Measurements from ENCODE around the gene MEMO1. TPM values are rescaled to one million over a fixed set of nuclear protein-coding genes. Genes with fewer than 3 reads are reported as not detected.
"Not testable (repeated sequence)": the region's sequence is repeated elsewhere in the genome, so short reads cannot be mapped to it uniquely, and the experiment has no call there.

MEMO1 gene
- total RNA-seq, 2 experiments from 2014 or later = 39.6 to 39.8 TPM

DNA sequence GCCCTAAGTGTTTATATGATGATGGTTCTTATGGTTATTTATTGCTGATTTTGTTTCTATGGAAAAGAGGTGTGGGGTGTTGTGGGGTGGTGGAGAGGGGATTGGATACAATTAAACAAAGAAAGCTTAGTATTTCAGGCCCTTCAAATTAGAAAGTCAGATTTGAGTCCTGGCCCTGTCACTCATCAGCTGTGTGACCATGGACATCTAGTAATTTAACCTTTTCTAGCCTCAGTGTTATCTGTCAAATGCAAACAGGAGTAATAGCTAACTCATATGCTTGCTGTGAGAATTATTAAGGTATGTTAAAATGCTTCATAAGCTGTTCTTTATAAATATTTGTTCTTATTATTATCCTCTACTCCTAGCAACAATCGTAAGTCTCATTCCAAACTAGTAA lies 2.1 kb upstream of the MEMO1 start:
- H3K36me3 Mint-ChIP-seq (ENCODE audit: low read depth) = peaks cover 39% of the 10 kb centered on the region
- intact Hi-C loops (cut with DNase I, micrococcal nuclease) = loop anchor here in 1 of 2 experiments (2.0 to 5.0 kb wide), 3 partner anchors 26 to 264 kb away; partner anchors contain the start of genes DPY30 and YIPF4
- TF ChIP-seq, protein P1, sequence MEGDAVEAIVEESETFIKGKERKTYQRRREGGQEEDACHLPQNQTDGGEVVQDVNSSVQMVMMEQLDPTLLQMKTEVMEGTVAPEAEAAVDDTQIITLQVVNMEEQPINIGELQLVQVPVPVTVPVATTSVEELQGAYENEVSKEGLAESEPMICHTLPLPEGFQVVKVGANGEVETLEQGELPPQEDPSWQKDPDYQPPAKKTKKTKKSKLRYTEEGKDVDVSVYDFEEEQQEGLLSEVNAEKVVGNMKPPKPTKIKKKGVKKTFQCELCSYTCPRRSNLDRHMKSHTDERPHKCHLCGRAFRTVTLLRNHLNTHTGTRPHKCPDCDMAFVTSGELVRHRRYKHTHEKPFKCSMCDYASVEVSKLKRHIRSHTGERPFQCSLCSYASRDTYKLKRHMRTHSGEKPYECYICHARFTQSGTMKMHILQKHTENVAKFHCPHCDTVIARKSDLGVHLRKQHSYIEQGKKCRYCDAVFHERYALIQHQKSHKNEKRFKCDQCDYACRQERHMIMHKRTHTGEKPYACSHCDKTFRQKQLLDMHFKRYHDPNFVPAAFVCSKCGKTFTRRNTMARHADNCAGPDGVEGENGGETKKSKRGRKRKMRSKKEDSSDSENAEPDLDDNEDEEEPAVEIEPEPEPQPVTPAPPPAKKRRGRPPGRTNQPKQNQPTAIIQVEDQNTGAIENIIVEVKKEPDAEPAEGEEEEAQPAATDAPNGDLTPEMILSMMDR (IDR thresholded peaks at IDR 0.05) = no peak
- no peak overlapping the region for H3K27ac ChIP-seq (ENCODE audit: low read depth in 1 of 2, low read length in 2 of 2)
- H3K27ac Mint-ChIP-seq = peak overlapping the region; percentile 18
- ATAC-seq (ENCODE audit: poor library complexity) (no peak), DNase-seq (no peak)
- H3K27me3 Mint-ChIP-seq = no peaks in the 10 kb centered on the region
- ChIA-PET POLR2A (interaction anchor here (2.5 to 3.4 kb wide), 2 partner anchors 27 to 51 kb away, joined by 11 to 25 read pairs; partner anchors contain the start of genes DPY30 and SPAST), CTCF (no interaction called here)
- H3K4me3 Mint-ChIP-seq = peak overlapping the region; percentile 35
- no peaks in the 10 kb centered on the region for H3K9me3 Mint-ChIP-seq
- H3K4me1 ChIP-seq (ENCODE audit: insufficient read depth, low read length) = peaks cover 25% of the 10 kb centered on the region
- H3K9me3 ChIP-seq (ENCODE audit: control insufficient read depth in 1 of 2, insufficient read depth in 1 of 2, low read length in 2 of 2) = no peaks in the 10 kb centered on the region
- no peak overlapping the region for H3K4me3 ChIP-seq (ENCODE audit: low read length)
- H3K36me3 ChIP-seq (ENCODE audit: insufficient read depth, low read length) = peaks cover 8% of the 10 kb centered on the region
- peaks cover 37% of the 10 kb centered on the region for H3K4me1 Mint-ChIP-seq (ENCODE audit: low read depth)
- no peaks in the 10 kb centered on the region for H3K27me3 ChIP-seq (ENCODE audit: control insufficient read depth in 1 of 2, insufficient read depth in 2 of 2, low read length in 2 of 2)

DNA sequence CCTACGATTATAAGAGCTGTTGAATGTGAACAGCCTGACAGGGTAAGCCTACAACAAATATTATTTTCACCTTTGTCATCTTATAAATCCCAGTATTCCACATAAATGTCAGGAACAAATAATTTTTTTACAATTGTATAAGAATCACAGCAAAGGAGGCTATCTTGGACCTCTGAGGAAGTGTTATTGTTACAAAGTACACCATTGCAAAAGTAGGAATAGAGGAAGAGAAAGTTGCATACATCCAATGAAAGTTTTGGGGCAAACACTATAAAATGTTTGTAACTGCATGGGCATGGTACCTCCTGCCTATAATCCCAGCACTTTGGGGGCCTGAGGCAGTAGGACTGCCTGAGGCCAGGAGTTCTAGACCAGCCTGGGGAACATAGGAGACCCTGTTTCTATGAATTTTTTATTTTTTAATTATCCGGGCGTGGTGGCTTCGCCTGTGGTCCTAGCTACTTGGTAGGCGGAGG lies 715 bp upstream of the MEMO1 start:
- Mint-ChIP-seq H3K9me3 (no peaks in the 10 kb centered on the region), H3K4me1 (ENCODE audit: low read depth) (peaks cover 49% of the 10 kb centered on the region), H3K27me3 (no peaks in the 10 kb centered on the region), H3K4me3 (peak overlapping the region; percentile 89), H3K36me3 (ENCODE audit: low read depth) (peaks cover 29% of the 10 kb centered on the region), H3K27ac (peak overlapping the region; percentile 91)
- H3K27ac ChIP-seq (ENCODE audit: low read depth in 1 of 2, low read length in 2 of 2) = peak overlapping the region; percentile 69 to 74
- H3K36me3 ChIP-seq (ENCODE audit: insufficient read depth, low read length) = peaks cover 5% of the 10 kb centered on the region
- H3K9me3 ChIP-seq (ENCODE audit: control insufficient read depth in 1 of 2, insufficient read depth in 1 of 2, low read length in 2 of 2) = no peaks in the 10 kb centered on the region
- H3K4me3 ChIP-seq (ENCODE audit: low read length) = peak overlapping the region; percentile 77
- DNase-seq (no peak), ATAC-seq (ENCODE audit: poor library complexity) (no peak)
- intact Hi-C loops (cut with DNase I, micrococcal nuclease) = loop anchor here (1.0 to 5.0 kb wide), 2 partner anchors 52 to 266 kb away; partner anchors contain the start of genes SPAST (in 1 of the 2) and YIPF4 (in 1 of the 2)
- ChIA-PET CTCF (interaction anchor here (1.1 kb wide), 1 partner anchor 28 kb away, joined by 3 read pairs; the partner anchor contains the start of gene DPY30), POLR2A (interaction anchor here (0.5 to 3.4 kb wide), 3 partner anchors 28 to 109 kb away, joined by 3 to 25 read pairs (median 20); partner anchors contain the start of genes DPY30 and SPAST)
- TF ChIP-seq, protein P1 (IDR thresholded peaks at IDR 0.05) = no peak
- peaks cover 30% of the 10 kb centered on the region for H3K4me1 ChIP-seq (ENCODE audit: insufficient read depth, low read length)
- no peaks in the 10 kb centered on the region for H3K27me3 ChIP-seq (ENCODE audit: control insufficient read depth in 1 of 2, insufficient read depth in 2 of 2, low read length in 2 of 2)

DNA sequence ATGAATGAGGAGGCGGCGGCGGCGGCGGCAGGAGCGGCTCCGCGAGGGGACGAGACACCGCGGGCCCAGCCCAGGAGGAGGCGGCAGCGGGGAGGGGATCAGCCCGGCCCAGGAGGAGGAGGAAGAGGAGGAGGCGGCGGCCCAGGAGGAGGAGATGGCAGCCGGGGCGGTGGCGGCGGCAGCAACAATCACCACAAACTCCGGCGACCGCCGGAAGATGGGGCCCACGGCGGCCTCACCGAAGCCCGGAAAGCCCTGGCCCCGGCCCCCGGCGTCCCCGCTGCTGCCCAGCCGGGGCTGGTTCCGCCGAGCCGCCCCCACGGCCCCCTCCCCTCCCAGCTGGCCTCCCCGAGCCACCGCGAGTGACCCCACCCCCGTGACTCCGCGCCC lies 533 bp downstream of the MEMO1 start:
- Mint-ChIP-seq H3K4me1 (ENCODE audit: low read depth) (peaks cover 59% of the 10 kb centered on the region), H3K27ac (peak overlapping the region; percentile 91), H3K36me3 (ENCODE audit: low read depth) (peaks cover 22% of the 10 kb centered on the region), H3K4me3 (peak overlapping the region; percentile 62)
- ATAC-seq (ENCODE audit: poor library complexity) = peak; percentile 71
- H3K9me3 ChIP-seq (ENCODE audit: control insufficient read depth in 1 of 2, insufficient read depth in 1 of 2, low read length in 2 of 2); H3K27me3 ChIP-seq (ENCODE audit: control insufficient read depth in 1 of 2, insufficient read depth in 2 of 2, low read length in 2 of 2); H3K27ac ChIP-seq (ENCODE audit: low read depth in 1 of 2, low read length in 2 of 2); H3K9me3 Mint-ChIP-seq; H3K36me3 ChIP-seq (ENCODE audit: insufficient read depth, low read length); CTCF ChIA-PET; H3K27me3 Mint-ChIP-seq: not testable (repeated sequence)
- POLR2A ChIA-PET = interaction anchor here (1.0 to 3.4 kb wide), 4 partner anchors 29 to 156 kb away, joined by 3 to 25 read pairs (median 12); partner anchors contain the start of genes DPY30, SLC30A6 and SPAST
- peak; percentile 46 to 87 (median 62) for DNase-seq
- H3K4me1 ChIP-seq (ENCODE audit: insufficient read depth, low read length) = peaks cover 32% of the 10 kb centered on the region
- peak overlapping the region; percentile 33 for H3K4me3 ChIP-seq (ENCODE audit: low read length)
- intact Hi-C loops (cut with DNase I, micrococcal nuclease) = loop anchor here in 1 of 2 experiments (5.0 kb wide), 1 partner anchor 267 kb away; the partner anchor contains the start of gene YIPF4
